Karpas-422 (cell line): ENCODE results near the gene RSRP1. TPM values are rescaled to one million over a fixed set of nuclear protein-coding genes. Genes with fewer than 3 reads are reported as not detected.

ENCODE experiments used
- DNase-seq: peaks from one replicate; pipeline ENCODE4 v3.0.0-alpha.2; 2015
- H2AFZ ChIP-seq: fragments of 200-600 bp; sonication (generic); 2 replicates; pipeline ENCODE4 v1.6.1; 2014; ENCODE audit warnings: antibody characterized with exemption, low read length, mixed read lengths
- H3K27ac ChIP-seq: fragments of 200-600 bp; sonication (generic); 2 replicates; pipeline ENCODE4 v1.5.1; 2014; ENCODE audit warnings: mild to moderate bottlenecking, low read length, moderate library complexity
- H3K27me3 ChIP-seq: fragments of 200-600 bp; sonication (generic); 2 replicates; pipeline ENCODE4 v1.6.1; 2014; ENCODE audit warnings: low read length, mixed read lengths
- H3K36me3 ChIP-seq: fragments of 200-600 bp; sonication (generic); 2 replicates; pipeline ENCODE4 v1.6.1; 2014; ENCODE audit warnings: low read length, mixed read lengths; ENCODE audit not compliant: insufficient read depth
- H3K4me1 ChIP-seq: fragments of 200-600 bp; sonication (generic); 2 replicates; pipeline ENCODE4 v1.6.1; 2014; ENCODE audit warnings: mild to moderate bottlenecking, low read length, mixed read lengths
- H3K4me2 ChIP-seq: fragments of 200-600 bp; sonication (generic); 2 replicates; pipeline ENCODE4 v1.6.1; 2014; ENCODE audit warnings: low read length, low read depth, mild to moderate bottlenecking; ENCODE audit not compliant: poor library complexity, severe bottlenecking
- H3K4me3 ChIP-seq: fragments of 200-600 bp; sonication (generic); 2 replicates; pipeline ENCODE4 v1.5.1; 2014; ENCODE audit warnings: mild to moderate bottlenecking, antibody characterized with exemption, low read length, mixed read lengths
- H3K79me2 ChIP-seq: fragments of 200-600 bp; sonication (generic); 2 replicates; pipeline ENCODE4 v1.6.1; 2014; ENCODE audit warnings: mild to moderate bottlenecking, low read length, mixed read lengths
- H3K9ac ChIP-seq: fragments of 200-600 bp; sonication (generic); 2 replicates; pipeline ENCODE4 v1.6.0; 2014; ENCODE audit warnings: low read length
- H3K9me2 ChIP-seq: fragments of 200-600 bp; sonication (generic), shearing (Covaris generic); replicated peaks from 2 replicates; pipeline ENCODE4 v1.6.0; 2014; ENCODE audit warnings: mild to moderate bottlenecking, low read length, moderate library complexity; ENCODE audit not compliant: insufficient read depth
- H3K9me3 ChIP-seq: fragments of 300-700, 200-600 bp; sonication (generic); 2 replicates; pipeline ENCODE4 v1.6.1; 2014; ENCODE audit warnings: low read length, mixed read lengths
- H4K20me1 ChIP-seq: fragments of 200-600 bp; sonication (generic); 2 replicates; pipeline ENCODE4 v1.6.1; 2014; ENCODE audit warnings: mild to moderate bottlenecking, antibody characterized with exemption, low read length, low read depth; ENCODE audit not compliant: insufficient read depth
- total RNA-seq: library from RNA; depleted of rRNA; stranded (reverse); fragments of >200 nt; shearing (Covaris generic); gene quantifications from 2 replicates; pipeline ENCODE4 v1.2.3, GENCODE V29; 2014; ENCODE audit warnings: low replicate concordance

RSRP1 gene
- total RNA-seq, 1 experiment from 2014 or later, result 155 TPM

GRCh38 chr1:25219661-25220251 lies 27.5 kb downstream of the RSRP1 start:
- H3K9ac ChIP-seq, result no peak overlapping the region
- H3K4me2 ChIP-seq, result no peak overlapping the region
- H3K4me3 ChIP-seq, result no peak overlapping the region
- peaks cover 32% of the 10 kb centered on the region for H3K4me1 ChIP-seq
- 0 out of 2 replicates have a peak, but pooled peaks cover under 1% of the 10 kb centered on the region for H3K79me2 ChIP-seq
- H3K9me2 ChIP-seq, result no peaks in the 10 kb centered on the region
- no peak overlapping the region for H2AFZ ChIP-seq
- no peaks in the 10 kb centered on the region for H3K27me3 ChIP-seq
- no peak overlapping the region for H3K27ac ChIP-seq
- no peak for DNase-seq
- H4K20me1 ChIP-seq, result no peaks in the 10 kb centered on the region
- peaks cover 18% of the 10 kb centered on the region; the same call in 1 of the 2 replicates for H3K36me3 ChIP-seq
- no peaks in the 10 kb centered on the region for H3K9me3 ChIP-seq

- Histone ChIP-seq H3K4me3 (no peak overlapping the region), H3K4me1 (peaks cover 42% of the 10 kb centered on the region), H3K9me3 (no peaks in the 10 kb centered on the region), H3K27me3 (no peaks in the 10 kb centered on the region), H4K20me1 (no peaks in the 10 kb centered on the region), H3K9ac (no peak overlapping the region), H3K79me2 (no peaks in the 10 kb centered on the region), H3K4me2 (no peak overlapping the region), H3K36me3 (peaks cover 6% of the 10 kb centered on the region; the same call in 1 of the 2 replicates), H3K27ac (no peak overlapping the region), H3K9me2 (no peaks in the 10 kb centered on the region), H2AFZ (no peak overlapping the region)
- no peak for DNase-seq
Measured at GRCh38 chr1:25217598-25218232, 29.5 kb downstream of the RSRP1 start.

- Histone ChIP-seq H3K9ac (no peak overlapping the region), H3K4me3 (no peak overlapping the region), H3K4me1 (peaks cover 42% of the 10 kb centered on the region), H2AFZ (no peak overlapping the region), H3K36me3 (peaks cover 6% of the 10 kb centered on the region; the same call in 1 of the 2 replicates), H3K27me3 (no peaks in the 10 kb centered on the region), H3K27ac (peak overlapping the region; percentile 75; the same call in 1 of the 2 replicates), H3K79me2 (no peaks in the 10 kb centered on the region), H3K9me3 (no peaks in the 10 kb centered on the region), H3K4me2 (no peak overlapping the region), H4K20me1 (no peaks in the 10 kb centered on the region), H3K9me2 (no peaks in the 10 kb centered on the region)
- DNase-seq, result no peak
Measured at GRCh38 chr1:25217015-25217414, 30.2 kb downstream of the RSRP1 start.

GRCh38 chr1:25216123-25216522 lies 31.1 kb downstream of the RSRP1 start:
- Histone ChIP-seq H3K9ac (peak overlapping the region; percentile 45), H2AFZ (peak overlapping the region; percentile 86), H3K4me1 (peaks cover 42% of the 10 kb centered on the region), H3K79me2 (no peaks in the 10 kb centered on the region), H4K20me1 (no peaks in the 10 kb centered on the region), H3K27me3 (no peaks in the 10 kb centered on the region), H3K4me2 (peak overlapping the region; percentile 74), H3K36me3 (no peaks in the 10 kb centered on the region; the same call in 1 of the 2 replicates), H3K4me3 (peak overlapping the region; percentile 57), H3K27ac (peak overlapping the region; percentile 75), H3K9me3 (no peaks in the 10 kb centered on the region), H3K9me2 (no peaks in the 10 kb centered on the region)
- peak; percentile 91 for DNase-seq

GRCh38 chr1:25212725-25213124 lies 34.5 kb downstream of the RSRP1 start:
- Histone ChIP-seq H3K79me2 (no peaks in the 10 kb centered on the region), H3K27me3 (no peaks in the 10 kb centered on the region), H3K9me2 (no peaks in the 10 kb centered on the region), H3K9ac (no peak overlapping the region), H4K20me1 (no peaks in the 10 kb centered on the region), H2AFZ (no peak overlapping the region), H3K4me2 (no peak overlapping the region), H3K4me3 (no peak overlapping the region), H3K9me3 (no peaks in the 10 kb centered on the region), H3K27ac (no peak overlapping the region), H3K36me3 (no peaks in the 10 kb centered on the region), H3K4me1 (peaks cover 38% of the 10 kb centered on the region)
- no peak for DNase-seq

GRCh38 chr1:25210728-25211127 lies 36.5 kb downstream of the RSRP1 start:
- H2AFZ ChIP-seq, result no peak overlapping the region
- no peak for DNase-seq
- no peak overlapping the region for H3K27ac ChIP-seq
- H3K4me2 ChIP-seq, result no peak overlapping the region
- H3K27me3 ChIP-seq, result no peaks in the 10 kb centered on the region
- H3K9me2 ChIP-seq, result no peaks in the 10 kb centered on the region
- H3K36me3 ChIP-seq, result no peaks in the 10 kb centered on the region
- H3K4me1 ChIP-seq, result peaks cover 28% of the 10 kb centered on the region
- no peaks in the 10 kb centered on the region for H4K20me1 ChIP-seq
- no peaks in the 10 kb centered on the region for H3K9me3 ChIP-seq
- no peaks in the 10 kb centered on the region for H3K79me2 ChIP-seq
- no peak overlapping the region for H3K9ac ChIP-seq
- no peak overlapping the region for H3K4me3 ChIP-seq

GRCh38 chr1:25209516-25209915 lies 37.7 kb downstream of the RSRP1 start:
- H3K4me2 ChIP-seq, result no peak overlapping the region
- H3K36me3 ChIP-seq, result no peaks in the 10 kb centered on the region

GRCh38 chr1:25208561-25209222 lies 38.6 kb downstream of the RSRP1 start:
- Histone ChIP-seq H3K4me2 (no peak overlapping the region), H3K9me3 (no peaks in the 10 kb centered on the region), H3K36me3 (no peaks in the 10 kb centered on the region), H3K27ac (no peak overlapping the region), H3K79me2 (no peaks in the 10 kb centered on the region), H2AFZ (no peak overlapping the region), H3K4me1 (peaks cover 21% of the 10 kb centered on the region; the same call in 1 of the 2 replicates), H4K20me1 (no peaks in the 10 kb centered on the region), H3K9ac (no peak overlapping the region), H3K4me3 (no peak overlapping the region), H3K9me2 (no peaks in the 10 kb centered on the region), H3K27me3 (no peaks in the 10 kb centered on the region)
- DNase-seq, result no peak

More at GRCh38 chr1:25209516-25209915, 37.7 kb downstream of the RSRP1 start:
- H3K4me3 ChIP-seq, result no peak overlapping the region
- H3K27me3 ChIP-seq, result no peaks in the 10 kb centered on the region
- H3K9ac ChIP-seq, result no peak overlapping the region
- no peaks in the 10 kb centered on the region for H3K9me2 ChIP-seq
- no peak overlapping the region for H2AFZ ChIP-seq
- peaks cover 23% of the 10 kb centered on the region; the same call in 1 of the 2 replicates for H3K4me1 ChIP-seq
- no peaks in the 10 kb centered on the region for H4K20me1 ChIP-seq
- H3K9me3 ChIP-seq, result no peaks in the 10 kb centered on the region
- no peak overlapping the region for H3K27ac ChIP-seq
- no peak for DNase-seq
- no peaks in the 10 kb centered on the region for H3K79me2 ChIP-seq
